ENCODE measurements around the gene MST1.
"Not testable (repeated sequence)": the region's sequence is repeated elsewhere in the genome, so short reads cannot be mapped to it uniquely, and the experiment has no call there.

The MST1 gene

GRCh38 chr3:49699281-49699979, 10.2 kb upstream of the MST1 start:
- ChIA-PET CTCF (interaction anchor here (1.3 kb wide), 1 partner anchor 160 kb away, joined by 5 read pairs; no protein-coding TSS in a partner anchor), POLR2A (no interaction called here)
- TF ChIP-seq CTCF (IDR thresholded peaks at IDR 0.05; ENCODE audit: control extremely low read depth, extremely low read depth, low read depth, missing control alignments): no peak
- no peak for DNase-seq (ENCODE audit: extremely low spot score)

- POLR2A ChIA-PET: interaction anchor here (0.5 kb wide), 1 partner anchor 772 kb away, joined by 5 read pairs; no protein-coding TSS in a partner anchor
- CTCF ChIA-PET; DNase-seq (ENCODE audit: extremely low spot score): not testable (repeated sequence)
These were observed 6.2 kb upstream of the MST1 start for GRCh38 chr3:49695350-49696015.

- DNase-seq (ENCODE audit: extremely low spot score); POLR2A ChIA-PET; CTCF ChIA-PET: not testable (repeated sequence)
These were observed 5.3 kb upstream of the MST1 start for GRCh38 chr3:49694409-49695070.

GRCh38 chr3:49691481-49691880, 2.2 kb upstream of the MST1 start:
- DNase-seq (ENCODE audit: extremely low spot score); POLR2A ChIA-PET; CTCF ChIA-PET: not testable (repeated sequence)

- POLR2A ChIA-PET; CTCF ChIA-PET; DNase-seq (ENCODE audit: extremely low spot score): not testable (repeated sequence)
These were observed 1.6 kb upstream of the MST1 start for GRCh38 chr3:49690856-49691255.

GRCh38 chr3:49689908-49690624, 792 bp upstream of the MST1 start:
- POLR2A ChIA-PET; DNase-seq (ENCODE audit: extremely low spot score): not testable (repeated sequence)
- CTCF ChIA-PET: interaction anchor here (1.0 to 1.3 kb wide), 2 partner anchors 29 to 150 kb away, joined by 3 to 4 read pairs; no protein-coding TSS in a partner anchor

GRCh38 chr3:49688338-49689045, 782 bp downstream of the MST1 start:
- CTCF ChIA-PET: interaction anchor here (0.9 to 1.3 kb wide), 2 partner anchors 10 to 149 kb away, joined by 3 to 4 read pairs; no protein-coding TSS in a partner anchor
- POLR2A ChIA-PET; DNase-seq (ENCODE audit: extremely low spot score): not testable (repeated sequence)

- POLR2A ChIA-PET; CTCF ChIA-PET; DNase-seq (ENCODE audit: extremely low spot score): not testable (repeated sequence)
These were observed 1.9 kb downstream of the MST1 start for GRCh38 chr3:49687424-49687795.

GRCh38 chr3:49686769-49687423, 2.4 kb downstream of the MST1 start:
- CTCF ChIA-PET; POLR2A ChIA-PET; DNase-seq (ENCODE audit: extremely low spot score): not testable (repeated sequence)

GRCh38 chr3:49686346-49686745, 2.9 kb downstream of the MST1 start:
- CTCF ChIA-PET; DNase-seq (ENCODE audit: extremely low spot score); POLR2A ChIA-PET: not testable (repeated sequence)

- DNase-seq (ENCODE audit: extremely low spot score); POLR2A ChIA-PET; CTCF ChIA-PET: not testable (repeated sequence)
These were observed 3.4 kb downstream of the MST1 start for GRCh38 chr3:49685846-49686245.

GRCh38 chr3:49685103-49685502, 4.2 kb downstream of the MST1 start:
- POLR2A ChIA-PET; DNase-seq (ENCODE audit: extremely low spot score); CTCF ChIA-PET: not testable (repeated sequence)

GRCh38 chr3:49684453-49684852, 4.8 kb downstream of the MST1 start:
- CTCF ChIA-PET; POLR2A ChIA-PET; DNase-seq (ENCODE audit: extremely low spot score): not testable (repeated sequence)
